AG09319 (cell line): ENCODE results near the gene SMOC1.

Source experiments
- DNase-seq: peaks from one replicate; pipeline ENCODE4 v3.0.0-alpha.2; 2010; ENCODE audit warnings: low read depth; ENCODE audit errors: extremely low read depth
- TF ChIP-seq, protein P1 (sequence below): IDR thresholded peaks from 2 replicates; pipeline ENCODE4 v1.5.1; 2011; ENCODE audit warnings: low read depth, mild to moderate bottlenecking, inconsistent platforms, low read length, moderate library complexity

Gene SMOC1

DNA sequence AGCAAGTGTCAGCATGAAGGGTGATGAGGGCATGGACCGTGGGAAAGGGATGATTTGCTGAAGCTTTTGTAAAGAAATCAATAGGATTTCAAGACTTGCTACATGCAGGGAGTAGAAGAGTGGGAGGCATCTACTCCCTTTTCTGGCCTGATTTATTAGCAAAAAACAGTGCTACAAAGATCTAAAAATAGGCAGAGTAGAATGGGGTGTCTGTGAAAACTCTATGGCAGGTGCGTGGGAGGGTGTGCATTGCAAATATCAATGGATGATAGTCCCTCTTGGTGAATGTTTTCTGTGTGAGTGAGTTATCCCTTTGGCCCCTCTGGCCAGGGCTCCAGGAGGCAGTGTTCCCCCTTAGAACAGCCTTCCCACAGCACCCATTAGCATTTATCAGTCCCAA is 139.0 kb downstream of the SMOC1 start:
- TF ChIP-seq, protein P1, sequence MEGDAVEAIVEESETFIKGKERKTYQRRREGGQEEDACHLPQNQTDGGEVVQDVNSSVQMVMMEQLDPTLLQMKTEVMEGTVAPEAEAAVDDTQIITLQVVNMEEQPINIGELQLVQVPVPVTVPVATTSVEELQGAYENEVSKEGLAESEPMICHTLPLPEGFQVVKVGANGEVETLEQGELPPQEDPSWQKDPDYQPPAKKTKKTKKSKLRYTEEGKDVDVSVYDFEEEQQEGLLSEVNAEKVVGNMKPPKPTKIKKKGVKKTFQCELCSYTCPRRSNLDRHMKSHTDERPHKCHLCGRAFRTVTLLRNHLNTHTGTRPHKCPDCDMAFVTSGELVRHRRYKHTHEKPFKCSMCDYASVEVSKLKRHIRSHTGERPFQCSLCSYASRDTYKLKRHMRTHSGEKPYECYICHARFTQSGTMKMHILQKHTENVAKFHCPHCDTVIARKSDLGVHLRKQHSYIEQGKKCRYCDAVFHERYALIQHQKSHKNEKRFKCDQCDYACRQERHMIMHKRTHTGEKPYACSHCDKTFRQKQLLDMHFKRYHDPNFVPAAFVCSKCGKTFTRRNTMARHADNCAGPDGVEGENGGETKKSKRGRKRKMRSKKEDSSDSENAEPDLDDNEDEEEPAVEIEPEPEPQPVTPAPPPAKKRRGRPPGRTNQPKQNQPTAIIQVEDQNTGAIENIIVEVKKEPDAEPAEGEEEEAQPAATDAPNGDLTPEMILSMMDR: no peak
- DNase-seq: no peak

GRCh38 chr14:70018713-70019211 is 139.5 kb downstream of the SMOC1 start:
- TF ChIP-seq, protein P1: no peak
- DNase-seq: no peak

DNA sequence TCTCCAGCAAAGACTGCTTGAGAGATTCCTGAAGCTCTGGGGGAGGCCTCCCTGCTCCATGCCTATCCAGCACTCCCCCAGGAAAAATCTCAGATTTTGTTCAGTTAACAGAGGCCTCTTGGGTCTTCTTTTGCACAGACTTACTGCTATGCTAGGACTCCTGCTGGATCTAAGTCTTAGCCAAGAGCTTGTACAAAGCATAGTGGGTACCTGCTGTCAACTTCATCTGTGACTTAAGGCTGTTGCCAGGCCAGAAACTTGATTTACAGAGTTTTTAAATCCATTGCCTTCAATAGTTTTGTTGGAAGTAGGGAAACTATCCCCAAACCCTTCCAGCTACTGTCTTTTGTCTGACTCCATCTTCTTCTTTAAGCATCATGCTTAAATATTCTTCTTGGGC is 140.5 kb downstream of the SMOC1 start:
- TF ChIP-seq, protein P1: no peak
- DNase-seq: no peak

DNA sequence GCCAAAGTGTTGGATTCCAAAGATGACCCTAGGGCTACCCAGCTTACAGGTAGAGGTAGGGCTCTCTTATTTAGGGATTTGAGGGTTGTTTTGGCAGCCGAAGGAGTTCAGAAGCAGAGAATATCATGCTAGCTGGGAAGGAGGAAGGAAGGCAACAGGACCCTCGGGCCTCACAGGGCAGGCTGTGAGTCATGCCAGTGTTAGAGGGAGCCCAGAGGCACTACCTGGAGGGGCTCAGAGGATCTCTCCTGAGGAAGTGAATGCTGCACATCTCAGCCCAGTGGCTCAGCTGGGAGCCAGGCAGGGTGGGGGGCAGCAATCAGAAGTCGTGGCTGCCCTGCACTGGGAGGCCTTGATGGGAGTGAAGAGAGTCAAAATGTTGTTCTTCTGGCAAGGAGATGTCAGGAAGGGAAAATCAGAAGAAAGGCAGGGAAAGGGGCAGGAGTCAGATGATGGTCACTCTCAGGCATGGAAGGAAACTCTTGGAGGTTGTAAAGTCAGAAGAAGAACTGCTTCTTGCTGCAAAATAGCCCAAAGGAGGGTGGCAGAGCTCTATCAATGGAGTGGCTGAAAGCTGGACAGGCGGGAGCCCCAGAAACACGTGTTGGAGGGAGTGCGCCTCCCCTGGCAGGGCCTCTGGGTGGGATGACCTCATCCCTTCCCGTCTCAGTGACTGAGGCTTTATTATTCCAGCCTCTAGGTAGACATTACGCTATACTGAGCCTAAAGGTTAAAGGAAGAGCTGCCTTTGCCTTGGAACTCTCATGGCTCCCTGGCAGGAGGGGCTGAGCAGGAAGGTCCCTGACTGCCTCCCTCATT is 141.3 kb downstream of the SMOC1 start:
- DNase-seq: no peak
- TF ChIP-seq, protein P1: no peak

DNA sequence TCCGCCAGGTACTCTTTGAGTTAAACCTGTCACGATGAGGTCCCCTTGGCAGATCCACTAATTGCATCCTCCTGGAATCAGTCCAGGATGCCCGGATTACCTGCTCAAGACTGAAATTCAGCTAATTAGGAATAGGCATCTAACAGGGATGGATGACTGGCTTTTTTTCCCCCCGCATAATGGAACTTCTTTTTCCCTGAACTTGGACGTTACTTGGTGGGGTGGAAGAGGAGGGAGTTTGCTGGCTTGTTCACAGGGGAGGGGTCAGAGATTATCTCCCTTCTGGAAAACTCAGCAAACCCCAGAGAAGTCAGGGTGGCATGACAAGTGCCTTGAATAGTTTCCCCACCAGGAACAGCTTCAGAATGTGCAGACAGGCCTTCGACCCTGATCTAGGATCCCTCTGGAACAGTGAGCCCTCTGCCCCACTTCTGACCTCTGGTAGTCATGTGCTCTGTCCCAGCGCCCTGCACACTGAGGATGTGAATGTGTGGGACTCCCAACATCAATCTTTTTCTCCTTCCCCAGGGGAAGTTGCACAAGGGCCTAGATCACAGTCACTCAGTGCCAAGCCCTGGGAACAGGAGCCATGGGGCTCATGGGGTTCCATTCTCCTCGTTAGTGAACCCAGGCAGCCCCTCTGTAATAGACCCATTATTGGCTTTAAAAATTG is 142.5 kb downstream of the SMOC1 start:
- no peak for DNase-seq

GRCh38 chr14:70022771-70023445 is 143.7 kb downstream of the SMOC1 start:
- TF ChIP-seq, protein P1: no peak
- DNase-seq: no peak

More for the DNA sequence above, 142.5 kb downstream of the SMOC1 start:
- TF ChIP-seq, protein P1: no peak
